NCI-H128 (cell line): ENCODE results near the gene FBH1.
"Not testable (repeated sequence)": the region's sequence is repeated elsewhere in the genome, so short reads cannot be mapped to it uniquely, and the experiment has no call there.

Experiments used
- DNase-seq: peaks from one replicate; lab custom pipeline; 2025; ENCODE audit not compliant: unreplicated experiment; lab: John Stamatoyannopoulos, UW

The FBH1 gene

DNA sequence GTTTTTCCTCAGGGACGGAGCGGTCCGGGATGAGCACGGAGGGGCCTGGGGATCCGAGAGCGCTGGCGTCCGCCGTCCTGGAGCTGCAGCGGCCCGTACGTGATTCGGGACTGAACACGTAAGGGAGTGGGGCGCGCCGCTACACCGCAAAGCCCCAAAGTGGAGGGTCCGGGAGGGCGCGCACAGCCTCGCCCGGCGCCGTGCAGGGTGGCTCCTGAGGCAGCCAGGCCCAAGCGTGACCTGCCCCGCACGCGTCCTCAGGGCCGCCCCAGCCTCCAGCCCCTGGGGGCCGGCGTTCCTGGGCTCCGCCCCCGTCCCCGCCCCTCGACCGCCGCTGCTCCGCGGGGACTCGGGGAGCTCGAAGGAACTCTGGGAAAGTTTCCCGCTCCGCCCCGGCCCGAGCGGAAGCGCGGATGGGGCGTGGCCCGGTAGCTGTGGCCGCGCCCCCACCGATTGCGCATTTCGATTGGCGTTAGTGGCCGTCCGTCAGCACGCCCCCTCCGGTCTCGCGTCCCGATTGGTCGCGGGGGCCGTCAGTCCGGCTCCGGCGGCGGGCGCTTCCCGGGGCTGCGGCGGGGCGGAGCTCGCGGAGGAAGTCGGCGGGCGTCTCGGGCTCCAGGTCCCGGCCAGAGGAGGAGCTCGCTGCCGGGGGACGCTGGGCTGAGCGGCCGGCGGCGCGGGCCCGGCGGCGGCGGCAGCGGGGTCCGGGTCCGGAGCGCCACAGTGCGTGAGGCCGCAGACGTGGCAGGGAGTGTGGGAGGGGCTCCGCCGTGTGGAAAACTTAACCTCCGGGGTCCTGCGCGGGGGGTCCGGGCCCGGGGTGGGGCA is at the start of gene FBH1, which contains the start of gene ANKRD16:
Gene FBH1 (plus strand): TSS at position 620 of the 828 bp plus-strand sequence. CDS start 103 bp downstream, at position 723.
Gene ANKRD16 (minus strand): TSS at position 270 of the 828 bp plus-strand sequence. CDS start 539 bp downstream, outside the sequence.
- peak; percentile 90 for DNase-seq

DNA sequence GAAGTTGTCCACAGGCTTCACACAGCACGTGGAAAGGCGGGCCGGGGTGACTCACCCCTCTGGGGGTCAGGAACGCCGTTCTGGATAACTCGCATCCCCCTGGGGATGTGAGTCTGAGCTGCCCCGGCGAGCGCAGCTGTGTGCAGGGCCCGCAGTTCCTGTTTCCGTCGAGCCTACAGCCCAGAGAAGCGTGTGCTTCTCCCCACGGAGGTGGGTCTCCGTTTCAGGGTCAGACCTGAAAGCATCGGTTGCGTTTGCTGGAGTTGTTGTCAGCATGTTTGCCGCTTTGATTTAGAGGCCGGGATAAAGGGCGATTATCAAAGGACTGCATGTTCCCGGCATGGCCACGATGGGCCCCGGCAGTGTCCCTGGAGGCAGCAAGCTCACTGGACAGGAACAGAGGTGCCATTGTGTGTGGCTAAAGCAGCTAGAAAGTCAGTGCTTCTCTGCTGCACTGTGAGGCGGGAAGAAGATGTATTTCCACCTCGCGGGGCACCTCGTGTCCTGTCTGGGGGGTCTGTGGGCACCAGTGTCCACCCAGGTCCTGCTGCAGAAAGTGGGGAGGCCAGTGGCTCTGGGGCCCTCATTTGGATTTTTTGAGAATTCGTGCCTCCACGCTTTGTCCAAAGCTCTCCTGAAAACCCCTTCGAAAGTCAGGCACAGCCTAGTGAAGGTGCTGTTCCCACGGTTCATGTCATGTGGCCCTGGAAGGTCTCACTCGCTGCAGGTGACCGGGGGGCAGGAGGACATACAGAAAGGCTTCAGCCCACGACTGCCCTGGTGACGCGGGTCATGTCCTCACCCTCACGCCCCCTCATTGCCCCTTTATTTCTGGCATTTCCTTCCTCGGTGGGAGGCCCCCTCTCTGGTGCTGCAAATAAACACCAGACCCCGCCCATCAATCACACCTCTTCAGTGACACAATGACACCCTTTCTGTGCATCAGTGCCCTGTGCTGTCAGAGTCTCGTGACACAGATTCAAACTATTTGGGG is 49.4 kb upstream of the FBH1 start:
- DNase-seq, result no peak

DNA sequence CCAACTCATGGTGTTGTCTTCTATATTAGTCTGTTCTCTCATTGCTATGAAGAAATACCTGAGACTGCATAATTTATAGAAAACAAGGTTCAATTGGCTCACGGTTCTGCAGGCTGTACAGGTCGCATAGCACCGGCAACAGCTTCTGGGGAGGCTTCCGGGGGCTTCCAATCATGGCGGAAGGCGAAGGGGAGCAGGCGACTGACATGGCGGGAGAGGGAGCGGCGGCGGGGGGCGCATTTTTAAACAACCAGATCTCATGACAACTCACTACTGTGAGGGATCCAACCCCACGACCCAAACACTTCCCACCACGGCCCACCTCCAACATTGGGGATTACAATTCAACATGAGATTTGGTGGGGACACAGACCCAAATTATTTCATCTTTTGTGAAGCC is 48.1 kb upstream of the FBH1 start:
- no peak for DNase-seq

DNA sequence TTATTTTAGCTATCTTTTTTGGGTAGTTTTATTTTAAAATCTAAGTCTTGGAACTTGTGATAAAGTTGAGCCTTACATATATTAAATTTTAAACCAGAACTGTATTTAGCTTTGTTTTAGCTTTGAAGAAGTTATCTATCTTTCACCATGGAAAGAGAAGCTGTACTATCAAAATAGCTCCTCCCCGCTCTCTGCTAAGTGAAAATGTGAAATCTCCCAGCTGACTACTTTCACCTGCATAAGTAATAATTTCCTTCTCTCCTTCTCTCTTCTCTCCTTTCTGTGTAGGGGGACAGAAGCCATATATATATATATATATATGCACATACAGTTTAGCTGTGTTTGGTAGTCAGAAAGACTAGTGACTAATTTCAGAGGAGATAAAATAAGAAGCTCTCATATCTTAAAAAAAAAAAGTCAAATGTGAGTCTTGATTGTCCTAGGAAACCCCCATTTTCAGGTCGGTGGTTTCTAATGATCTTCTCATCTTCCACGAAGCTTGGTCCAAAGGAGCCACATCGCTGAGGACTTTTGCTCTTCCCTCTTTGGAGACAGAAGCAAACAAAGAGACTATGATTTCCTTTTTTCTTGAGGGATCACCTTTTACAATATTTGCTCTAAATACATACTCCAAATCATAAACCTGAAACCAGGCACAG is 46.2 kb upstream of the FBH1 start:
- no peak for DNase-seq

DNA sequence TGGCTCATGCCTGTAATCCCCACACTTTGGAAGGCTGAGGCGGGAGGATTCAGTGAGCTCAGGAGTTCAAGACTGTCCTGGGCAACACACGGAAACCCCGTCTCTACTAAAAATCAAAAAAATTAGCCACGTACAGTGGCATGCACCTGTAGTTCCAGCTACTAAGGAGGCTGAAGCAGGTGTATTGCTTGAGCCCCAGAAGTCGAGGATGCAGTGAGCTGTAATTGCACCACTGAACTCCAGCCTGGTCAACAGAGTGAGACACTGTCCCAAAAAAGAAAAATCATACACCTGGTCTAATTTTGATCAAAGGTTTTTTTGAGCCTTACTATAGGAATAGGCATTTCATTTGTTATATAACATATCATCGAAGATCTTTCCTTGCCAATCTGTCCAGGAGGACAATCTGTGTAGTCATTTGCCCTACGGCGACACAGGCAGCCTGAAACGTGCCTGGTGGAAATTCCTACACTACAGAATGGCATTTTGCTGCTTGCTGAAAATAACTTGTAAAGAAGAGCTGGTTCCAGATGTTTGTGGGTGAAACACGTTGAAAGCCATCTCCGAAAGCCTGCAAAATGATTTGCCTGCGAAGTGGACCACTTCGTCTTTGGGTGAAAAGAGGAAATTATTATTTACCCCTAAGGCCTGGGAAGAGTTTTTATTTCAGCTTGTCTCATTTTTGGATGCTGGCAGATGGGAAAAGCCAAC is 45.5 kb upstream of the FBH1 start:
- no peak for DNase-seq

DNA sequence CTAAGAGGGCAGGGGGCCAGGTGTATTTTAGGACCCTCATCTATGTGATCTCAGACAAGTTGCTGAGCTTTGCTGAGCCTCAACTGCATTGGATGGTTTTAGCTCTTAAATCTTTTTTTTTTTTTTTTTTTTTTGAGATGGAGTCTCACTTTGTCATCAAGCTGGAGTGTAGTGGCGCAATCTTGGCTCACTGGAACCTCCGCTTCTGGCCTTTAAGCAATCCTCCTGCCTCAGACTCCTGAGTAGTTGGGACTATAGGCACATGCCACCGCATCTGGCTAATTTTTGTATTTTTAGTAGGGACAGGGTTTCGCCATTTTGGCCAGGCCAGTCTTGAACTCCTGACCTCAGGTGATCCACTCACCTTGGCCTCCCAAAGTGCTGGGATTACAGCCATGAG is 43.4 kb upstream of the FBH1 start:
- not testable (repeated sequence) for DNase-seq

DNA sequence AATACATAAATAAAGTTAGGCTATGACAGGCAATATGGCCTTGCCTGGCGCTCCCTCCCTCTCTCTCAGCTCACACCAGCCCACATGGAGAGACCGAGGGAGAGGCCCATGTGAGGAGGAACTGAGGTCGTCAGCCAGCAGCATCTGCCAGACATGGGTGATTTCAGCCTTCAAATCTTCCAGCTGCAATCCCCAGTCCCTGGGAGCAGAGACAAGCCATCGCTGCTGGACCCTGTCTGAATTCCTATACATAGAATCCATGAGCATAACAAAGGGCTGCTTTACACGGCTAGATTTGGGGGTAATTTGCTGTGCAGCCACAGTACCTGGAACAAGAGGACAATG is 35.9 kb upstream of the FBH1 start:
- DNase-seq, result no peak

DNA sequence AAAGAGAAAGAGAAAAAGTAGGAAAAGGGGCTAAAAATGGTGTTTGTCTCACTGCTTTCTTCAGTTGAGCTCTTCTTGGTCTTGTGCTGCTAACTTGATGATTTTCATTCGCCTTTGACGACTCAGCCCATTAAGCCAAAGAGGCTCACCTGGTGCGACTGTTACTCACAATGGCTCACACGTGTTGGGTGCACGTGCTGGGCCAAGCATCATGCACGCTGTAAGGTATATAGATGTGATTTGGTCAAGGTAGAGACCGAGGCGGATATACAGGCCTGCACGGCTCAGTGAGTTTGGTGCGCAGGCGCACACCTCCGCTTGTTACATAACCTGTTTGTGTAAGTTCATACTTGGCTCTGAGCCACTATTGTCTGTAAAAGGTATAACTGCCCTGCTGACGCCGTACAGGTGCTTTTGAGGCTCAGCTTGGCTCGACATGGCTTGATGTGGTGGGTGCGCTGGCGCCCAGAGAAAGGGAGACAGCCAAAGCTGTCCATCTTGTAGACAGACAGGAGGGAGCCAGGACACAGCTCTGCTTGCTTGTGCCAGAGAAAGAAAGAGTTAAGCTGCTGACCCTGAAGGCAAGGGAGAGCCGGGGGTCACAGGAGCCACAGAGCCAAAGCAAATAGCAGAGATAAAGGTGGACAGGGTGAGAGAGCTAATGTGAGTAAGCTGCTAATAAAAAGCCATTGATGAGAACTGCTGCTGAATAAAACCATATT is 33.9 kb upstream of the FBH1 start:
- DNase-seq, result no peak

DNA sequence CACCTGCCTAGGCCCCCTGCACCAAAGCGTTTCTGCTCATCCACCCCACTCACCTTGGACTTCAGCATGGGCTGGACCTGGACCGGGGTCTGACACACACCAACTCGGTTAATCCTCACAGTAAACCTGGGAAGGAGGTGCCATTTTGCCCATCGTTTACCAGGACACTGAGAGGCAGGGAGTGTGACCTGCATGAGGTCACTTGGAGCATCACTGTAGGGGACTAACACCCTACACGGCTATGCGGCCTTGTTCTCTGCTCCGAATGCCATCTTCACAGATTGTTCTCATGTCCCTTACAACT is 33.4 kb upstream of the FBH1 start:
- DNase-seq, result no peak

DNA sequence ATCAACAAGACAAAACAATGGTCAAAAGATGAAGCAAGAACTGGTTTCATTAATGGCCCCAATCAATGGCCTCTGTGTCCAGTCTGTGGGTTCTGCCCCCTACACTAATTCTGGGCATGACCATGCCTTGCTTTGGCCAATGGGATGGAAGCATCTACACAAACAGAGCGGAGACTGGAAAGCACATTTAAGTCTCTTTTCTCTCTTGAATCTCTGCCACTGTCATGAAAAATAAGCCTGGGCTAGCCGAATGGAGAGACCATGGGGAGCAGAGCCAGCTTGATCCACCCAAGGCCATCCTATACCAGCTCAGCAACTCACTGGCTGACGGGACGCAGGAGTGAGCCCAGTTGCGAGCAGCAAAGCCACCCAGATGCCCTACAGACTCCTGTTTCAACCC is 31.2 kb upstream of the FBH1 start:
- no peak for DNase-seq

DNA sequence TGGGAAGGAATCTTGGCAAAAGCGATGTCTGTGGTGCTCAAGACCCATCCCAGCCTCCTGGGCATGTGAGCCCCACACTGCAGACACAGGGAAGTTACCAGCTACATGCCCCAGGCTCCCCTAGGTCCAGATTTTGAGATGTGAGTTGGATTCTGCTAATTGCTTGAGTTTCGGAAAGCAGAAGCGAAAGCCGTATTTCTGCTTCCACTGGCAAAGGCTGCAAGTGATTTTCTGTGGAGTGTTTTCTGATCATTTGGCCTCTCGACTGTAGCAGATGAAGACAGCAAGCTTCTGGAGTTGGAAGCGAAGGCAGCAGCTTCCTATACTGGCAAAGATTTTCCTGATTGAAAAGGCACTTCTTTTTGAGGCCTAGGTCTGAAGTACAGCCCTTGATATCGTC is 30.0 kb upstream of the FBH1 start:
- DNase-seq, result no peak

DNA sequence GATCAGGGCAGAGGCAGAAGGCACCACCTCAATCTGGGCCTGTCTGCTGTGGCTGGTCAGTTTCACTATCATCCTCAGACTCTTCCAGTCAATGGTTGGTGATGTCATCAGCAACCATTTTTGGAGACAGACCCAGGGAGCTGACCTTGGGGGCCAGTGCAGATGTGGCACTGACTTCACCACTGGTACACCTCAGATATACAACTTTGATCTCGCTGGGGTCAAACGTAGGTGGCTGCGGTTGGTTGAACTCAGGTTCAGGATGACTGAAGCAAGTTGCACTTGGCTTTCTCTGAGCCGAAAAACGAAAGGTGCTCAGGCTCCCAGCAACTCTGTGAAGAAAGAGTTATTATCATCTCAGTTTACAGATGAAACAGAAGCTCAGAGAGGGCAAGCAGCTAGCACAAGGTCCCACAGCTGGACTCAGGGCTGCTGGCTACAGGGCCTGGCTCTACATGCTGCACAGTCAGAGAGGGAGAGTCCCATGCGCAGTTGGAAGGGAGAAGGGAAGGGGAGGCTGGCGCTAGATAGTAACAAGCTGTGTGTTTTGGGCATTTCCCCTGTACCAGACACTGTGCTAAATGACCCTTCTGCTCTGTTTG is 27.6 kb upstream of the FBH1 start:
- DNase-seq, result no peak

DNA sequence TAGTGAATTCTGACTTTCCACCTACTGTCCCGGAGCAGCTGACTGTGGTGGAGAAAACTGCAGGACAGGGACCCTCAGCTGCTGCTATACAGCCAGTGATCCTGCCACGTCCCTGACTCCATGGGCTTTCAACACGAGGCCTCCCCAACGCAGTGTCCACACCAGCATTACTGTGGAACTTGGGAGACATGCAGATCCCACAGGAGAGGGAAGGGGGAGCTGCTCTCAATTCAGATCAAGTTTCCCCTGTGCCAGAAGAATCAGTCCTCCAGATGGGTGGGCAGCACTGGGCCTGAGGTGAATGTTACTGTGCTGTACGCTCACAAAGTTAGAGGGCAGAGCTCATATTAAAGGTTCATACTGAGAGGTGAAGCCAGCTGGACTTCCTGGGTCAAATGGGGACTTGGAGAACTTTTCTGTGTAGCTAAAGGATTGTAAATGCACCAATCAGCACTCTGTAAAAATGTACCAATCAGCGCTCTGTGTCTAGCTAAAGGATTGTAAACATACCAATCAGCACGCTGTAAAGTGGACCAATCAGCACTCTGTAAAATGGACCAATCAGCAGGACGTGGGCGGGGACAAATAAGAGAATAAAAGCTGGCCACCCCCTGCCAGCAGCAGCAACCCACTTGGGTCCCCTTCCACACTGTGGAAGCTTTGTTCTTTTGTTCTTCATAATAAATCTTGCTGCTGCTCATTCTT is 26.9 kb upstream of the FBH1 start:
- DNase-seq, result not testable (repeated sequence)

DNA sequence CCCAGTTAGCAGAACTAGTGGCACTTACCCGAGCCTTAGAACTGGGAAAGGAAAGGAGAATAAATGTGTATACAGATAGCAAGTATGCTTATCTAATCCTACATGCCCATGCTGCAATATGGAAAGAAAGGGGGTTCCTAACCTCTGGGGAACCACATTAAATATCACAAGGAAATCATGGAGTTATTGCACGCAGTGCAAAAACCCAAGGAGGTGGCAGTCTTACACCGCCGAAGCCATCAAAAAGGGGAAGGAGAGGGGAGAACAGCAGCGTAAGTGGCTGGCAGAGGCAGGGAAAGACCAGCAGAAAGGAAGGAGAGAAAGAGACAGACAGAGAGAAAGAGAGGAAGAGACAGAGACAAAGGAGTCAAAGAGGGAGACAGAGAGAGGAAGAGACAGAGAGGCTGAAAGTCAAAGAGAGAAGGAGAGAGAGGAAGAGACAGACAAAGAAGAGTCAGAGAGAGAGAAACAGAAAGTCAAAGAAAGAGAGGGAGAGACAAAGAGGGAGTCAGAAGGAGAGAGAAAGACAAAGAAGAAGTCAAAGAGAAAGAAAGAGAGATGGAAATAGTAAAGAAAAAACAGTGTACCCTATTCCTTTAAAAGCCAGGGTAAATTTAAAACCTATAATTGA is 23.5 kb upstream of the FBH1 start:
- DNase-seq, result not testable (repeated sequence)

DNA sequence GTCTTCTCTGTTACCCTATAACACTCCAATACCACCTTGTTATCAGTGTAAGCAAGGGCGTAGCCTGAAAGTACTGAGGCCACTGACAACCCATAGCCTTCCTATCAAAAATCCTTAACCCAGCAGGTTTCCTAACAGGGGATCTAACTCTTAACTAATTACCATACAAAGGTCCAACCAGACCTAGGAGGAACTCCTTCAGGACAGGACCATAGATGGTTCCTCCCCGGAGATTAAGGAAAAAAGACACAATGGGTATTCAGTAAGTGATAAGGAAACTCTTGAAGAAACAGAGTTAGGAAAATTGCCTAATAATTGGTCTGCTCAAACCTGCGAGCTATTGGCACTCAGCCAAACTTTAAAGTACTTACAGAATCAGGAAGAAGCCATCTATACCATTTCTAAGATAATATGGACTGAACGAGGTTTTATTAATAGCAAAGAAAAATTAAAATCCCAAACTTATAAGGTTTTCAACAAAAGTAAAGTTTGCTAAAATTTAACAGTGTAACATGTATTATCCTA is 22.9 kb upstream of the FBH1 start:
- not testable (repeated sequence) for DNase-seq

DNA sequence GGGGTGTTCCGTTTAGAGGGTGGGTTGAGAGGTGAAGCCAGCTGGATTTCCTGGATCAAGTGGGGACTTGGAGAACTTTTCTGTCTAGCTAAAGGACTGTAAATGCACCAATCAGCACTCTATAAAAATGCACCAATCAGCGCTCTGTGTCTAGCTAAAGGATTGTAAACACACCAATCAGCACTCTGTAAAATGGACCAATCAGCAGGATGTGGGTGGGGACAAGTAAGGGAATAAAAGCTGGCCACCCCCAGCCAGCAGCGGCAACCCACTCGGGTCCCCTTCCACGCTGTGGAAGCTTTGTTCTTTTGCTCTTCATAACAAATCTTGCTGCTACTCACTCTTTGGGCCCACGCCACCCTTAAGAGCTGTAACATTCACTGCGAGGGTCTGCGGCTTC is 21.7 kb upstream of the FBH1 start:
- DNase-seq, result not testable (repeated sequence)

DNA sequence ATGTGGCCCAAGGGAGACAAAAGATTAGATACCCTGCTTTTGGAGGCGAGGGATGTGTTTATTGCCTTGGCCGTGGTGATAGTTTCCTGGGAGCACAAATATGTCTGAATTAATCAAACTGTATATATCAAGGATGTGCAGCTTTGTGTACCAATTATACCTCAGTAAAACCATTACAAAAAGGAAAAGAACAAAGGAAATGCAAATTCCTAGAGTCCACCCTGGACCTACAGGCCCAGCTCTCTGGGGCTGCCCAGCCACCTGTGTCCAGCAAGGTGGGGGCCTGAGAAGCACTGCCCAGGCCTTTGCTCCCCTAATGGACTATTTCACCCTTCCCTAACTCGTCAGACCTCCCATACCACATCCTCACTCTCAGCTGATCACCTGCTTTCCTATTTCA is 20.9 kb upstream of the FBH1 start:
- DNase-seq, result no peak

DNA sequence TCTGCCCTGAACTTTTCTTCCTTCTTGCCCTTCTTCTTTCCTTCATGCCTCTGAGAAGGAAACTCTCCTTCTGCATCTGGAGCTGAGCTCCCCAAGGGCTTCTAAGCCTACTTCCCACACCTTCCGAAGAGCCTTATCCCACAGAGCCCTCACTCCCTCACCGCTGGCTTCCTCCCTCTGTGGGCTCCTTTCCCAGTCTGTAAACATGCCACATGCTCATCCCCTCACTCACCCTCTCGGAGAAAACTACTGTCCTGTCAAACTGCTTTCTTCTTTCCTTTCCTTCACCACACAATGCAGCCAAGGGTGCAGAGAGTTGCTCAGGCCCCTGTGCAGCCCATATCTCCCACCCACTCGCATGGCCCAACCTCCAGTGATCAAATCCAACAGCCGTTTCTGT is 18.4 kb upstream of the FBH1 start:
- no peak for DNase-seq
